NCI-H1105 treated with DMSO at 0.1 percent for 48 hours (cell line): Measurements from ENCODE around the gene FOXP4.

ENCODE experiments used
- DNase-seq: peaks from one replicate; lab custom pipeline; 2025; lab: John Stamatoyannopoulos, UW

The FOXP4 gene

DNA sequence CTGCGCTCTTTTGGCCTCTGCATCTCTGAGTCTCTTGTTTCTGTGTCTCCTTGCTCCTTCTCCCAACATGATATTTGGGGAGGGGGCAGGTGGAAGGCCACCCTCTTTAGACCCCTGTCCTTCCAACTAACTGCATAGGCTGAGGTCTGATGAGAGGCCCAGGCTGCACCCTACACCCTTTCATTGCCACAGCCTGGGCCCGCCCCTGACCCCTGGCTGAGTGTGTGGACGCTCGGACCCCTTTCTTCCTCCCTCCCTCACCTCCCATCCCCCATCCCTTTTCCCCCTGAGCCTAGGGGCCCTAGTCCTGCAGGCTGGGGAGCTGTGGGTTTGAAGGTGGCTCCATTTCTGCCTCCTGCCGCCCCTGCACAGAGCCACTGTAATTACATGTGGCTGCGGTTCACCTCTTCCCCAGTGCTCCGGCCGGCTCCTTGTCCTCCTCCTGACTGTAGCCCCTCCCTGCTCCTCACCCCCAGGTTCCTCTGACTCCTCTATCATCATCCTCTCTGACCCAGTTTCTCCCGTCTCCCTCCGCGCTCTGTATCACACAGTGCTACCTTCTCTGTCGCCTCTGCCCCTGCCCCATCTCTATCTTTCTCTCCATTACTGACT, 98.9 kb downstream of the FOXP4 start:
- no peak for DNase-seq

GRCh38 chr6:41646026-41646795, 100.0 kb downstream of the FOXP4 start:
- no peak for DNase-seq

GRCh38 chr6:41647061-41647511, 100.9 kb downstream of the FOXP4 start:
- DNase-seq = no peak

GRCh38 chr6:41648070-41648585, 101.9 kb downstream of the FOXP4 start:
- DNase-seq = no peak

DNA sequence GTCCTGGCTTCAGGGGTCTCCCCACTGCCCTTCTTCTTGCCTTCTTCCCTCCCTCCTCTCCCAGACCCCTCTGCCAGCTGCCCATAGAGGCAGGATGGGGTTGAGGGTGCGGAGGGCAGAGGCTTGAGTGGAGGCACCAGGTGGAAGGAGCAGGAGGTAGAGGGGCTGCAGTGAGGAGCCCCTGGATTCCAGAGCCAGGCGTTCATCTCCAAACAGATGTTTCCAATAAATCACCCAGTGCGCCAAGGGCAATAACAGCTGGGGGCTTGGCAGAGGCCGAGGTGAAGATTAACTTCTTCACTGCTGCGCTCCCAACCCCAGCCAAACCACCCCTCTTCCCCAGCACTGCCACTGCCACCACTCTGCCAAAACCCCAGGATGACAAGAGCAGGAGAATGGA, 102.7 kb downstream of the FOXP4 start:
- DNase-seq = no peak

DNA sequence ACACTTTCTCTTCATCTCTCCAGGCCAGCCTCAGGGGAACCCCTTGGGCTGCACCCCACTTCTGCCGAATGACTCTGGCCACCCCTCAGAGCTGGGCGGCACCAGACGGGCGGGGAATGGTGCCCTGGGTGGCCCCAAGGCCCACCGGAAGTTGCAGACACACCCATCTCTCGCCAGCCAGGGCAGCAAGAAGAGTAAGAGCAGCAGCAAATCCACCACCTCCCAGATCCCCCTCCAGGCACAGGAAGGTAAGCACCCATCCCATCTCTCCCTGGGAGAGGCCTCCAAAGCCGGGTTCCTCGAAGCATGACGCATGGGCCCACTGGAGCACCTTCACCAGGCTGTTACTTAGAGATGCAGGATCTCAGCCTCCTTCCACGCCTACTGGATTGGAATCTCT, 103.4 kb downstream of the FOXP4 start:
- DNase-seq = no peak

GRCh38 chr6:41650120-41650519, 103.9 kb downstream of the FOXP4 start:
- no peak for DNase-seq

GRCh38 chr6:41651246-41651961, 105.2 kb downstream of the FOXP4 start:
- DNase-seq = no peak
